GM19324 (cell line): ENCODE measurements around the gene ZMIZ1.
A peak's percentile ranks its signal among the peaks of the same experiment; 100 is the strongest.

Experiments
- ATAC-seq: cut with Tn5 transposase; IDR thresholded peaks from one replicate; pipeline ENCODE4 v1.9.1; 2021; ENCODE audit warnings: mild to moderate bottlenecking, moderate library complexity; ENCODE audit not compliant: unreplicated experiment, low FRiP score

The ZMIZ1 gene

DNA sequence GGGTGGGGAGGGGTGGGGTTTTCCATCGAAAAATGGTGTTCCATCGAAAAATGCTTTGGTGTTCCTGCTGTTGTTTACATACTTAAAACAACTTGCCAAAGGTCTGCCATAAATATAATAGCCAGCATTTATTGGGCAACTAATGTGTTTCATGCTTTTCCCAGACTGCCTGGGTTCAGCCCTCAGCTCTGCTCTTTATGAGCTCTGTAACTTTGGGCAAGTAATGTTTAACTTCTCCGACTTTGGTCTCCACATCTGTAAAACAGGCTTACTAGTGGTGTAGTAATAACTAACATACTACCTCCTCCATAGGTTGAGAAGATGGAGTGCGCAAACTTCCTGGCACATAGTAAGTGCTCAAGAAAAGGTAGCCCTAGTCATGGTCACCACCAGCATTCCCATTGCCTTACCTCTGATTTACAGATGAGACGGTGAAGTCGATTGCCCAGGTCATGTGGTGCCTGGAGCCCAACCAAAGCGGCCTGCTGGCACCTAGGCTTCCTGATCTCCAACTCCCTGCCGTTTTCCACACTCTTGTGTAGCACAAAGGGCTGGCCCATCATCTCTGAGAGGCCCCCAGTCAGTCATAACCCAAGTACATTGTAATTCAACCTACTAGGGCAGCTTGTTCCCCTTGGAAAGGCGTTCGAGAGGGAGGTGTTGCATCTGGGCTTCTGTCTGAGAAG, 8.9 kb downstream of the ZMIZ1 start:
- ATAC-seq, result no peak

DNA sequence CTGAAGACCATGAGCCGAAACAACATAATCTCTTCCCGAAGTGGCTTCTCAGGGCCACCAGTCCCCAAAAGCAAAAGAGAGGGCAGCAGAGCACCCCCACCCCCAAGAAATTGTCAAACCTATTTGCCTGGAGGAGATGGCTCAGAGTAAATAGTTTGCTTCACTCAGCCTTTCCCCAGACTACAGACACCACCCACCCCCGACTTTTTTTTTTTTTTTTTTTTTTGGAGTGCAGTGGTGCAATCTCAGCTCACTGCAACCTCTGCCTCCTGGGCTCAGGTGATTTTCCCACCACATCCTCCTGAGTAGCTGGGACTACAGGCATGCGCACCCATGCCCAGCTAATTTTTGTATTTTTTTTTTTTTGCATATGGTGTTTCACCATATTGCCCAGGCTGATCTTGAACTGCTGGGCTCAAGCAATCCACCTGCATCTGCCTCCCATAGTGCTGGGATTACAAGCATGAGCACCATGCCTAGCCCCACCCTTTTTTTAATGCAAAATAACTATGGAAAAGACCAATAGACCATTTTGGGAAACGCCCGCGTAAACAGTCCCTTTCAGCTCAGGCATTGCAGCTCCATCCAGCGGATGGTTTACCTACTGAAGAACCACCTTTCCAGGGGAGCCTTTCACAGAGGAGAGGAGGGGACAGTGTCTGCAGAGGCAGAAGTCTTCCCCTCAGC, 9.7 kb downstream of the ZMIZ1 start:
- no peak for ATAC-seq

DNA sequence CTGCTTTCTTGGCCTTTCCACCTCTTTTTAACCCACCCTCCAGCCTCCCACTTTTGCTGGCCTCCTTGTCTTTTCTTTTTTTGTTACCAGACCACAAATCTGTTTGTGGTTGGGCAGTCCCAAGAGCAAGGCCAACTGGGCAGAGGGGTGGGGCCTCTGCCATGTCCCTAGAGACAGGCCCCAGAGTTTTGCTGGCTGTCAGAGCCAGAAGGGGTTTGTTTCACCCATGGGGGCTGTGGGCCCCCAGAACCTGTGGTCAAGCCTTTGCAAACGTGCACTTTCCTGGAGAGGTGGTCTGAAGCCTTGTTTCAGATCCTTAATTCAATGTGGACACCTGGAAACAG, 10.3 kb downstream of the ZMIZ1 start:
- ATAC-seq, result no peak

DNA sequence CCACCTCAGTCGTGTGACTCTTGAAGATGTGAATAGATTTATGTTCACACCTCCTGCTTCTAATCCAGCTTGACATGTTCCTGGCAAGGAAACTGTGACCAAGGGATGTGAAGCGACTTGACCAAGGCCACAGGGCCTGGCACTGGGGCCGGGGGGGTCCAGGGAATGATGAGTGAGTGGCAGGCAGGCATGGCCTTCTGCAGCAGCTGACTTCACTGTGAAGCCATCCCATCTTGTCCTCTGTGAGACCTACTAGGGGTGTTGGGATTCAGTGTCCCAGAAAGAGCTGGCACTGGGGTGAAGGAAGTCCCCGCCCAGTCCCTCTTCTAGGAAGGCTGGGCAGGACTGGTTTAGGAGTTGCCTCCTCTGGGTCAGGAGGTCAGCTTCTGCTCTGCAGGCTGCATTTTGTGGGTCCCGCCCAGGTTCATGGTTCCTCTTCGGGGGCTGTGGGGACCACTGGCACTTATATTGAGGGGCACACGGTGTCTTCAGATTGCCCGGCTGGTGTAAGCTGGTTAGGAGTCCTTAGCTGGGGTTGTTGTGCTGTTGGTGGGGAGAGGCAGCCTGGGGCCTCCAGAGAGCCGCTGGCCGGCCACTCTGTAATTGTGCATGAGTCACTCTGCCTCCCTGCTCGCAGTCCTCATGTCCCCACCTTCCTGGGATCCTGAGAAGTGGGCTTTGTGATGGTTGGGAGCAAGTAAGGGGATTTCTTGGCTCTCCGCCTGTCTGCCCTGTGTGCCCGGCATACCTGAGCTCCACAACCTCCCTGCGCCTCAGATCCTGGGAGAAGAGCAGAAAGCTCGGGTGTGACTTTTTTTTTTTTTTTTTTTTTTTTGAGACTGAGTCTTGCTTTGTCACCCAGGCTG, 11.0 kb downstream of the ZMIZ1 start:
- ATAC-seq, result no peak

DNA sequence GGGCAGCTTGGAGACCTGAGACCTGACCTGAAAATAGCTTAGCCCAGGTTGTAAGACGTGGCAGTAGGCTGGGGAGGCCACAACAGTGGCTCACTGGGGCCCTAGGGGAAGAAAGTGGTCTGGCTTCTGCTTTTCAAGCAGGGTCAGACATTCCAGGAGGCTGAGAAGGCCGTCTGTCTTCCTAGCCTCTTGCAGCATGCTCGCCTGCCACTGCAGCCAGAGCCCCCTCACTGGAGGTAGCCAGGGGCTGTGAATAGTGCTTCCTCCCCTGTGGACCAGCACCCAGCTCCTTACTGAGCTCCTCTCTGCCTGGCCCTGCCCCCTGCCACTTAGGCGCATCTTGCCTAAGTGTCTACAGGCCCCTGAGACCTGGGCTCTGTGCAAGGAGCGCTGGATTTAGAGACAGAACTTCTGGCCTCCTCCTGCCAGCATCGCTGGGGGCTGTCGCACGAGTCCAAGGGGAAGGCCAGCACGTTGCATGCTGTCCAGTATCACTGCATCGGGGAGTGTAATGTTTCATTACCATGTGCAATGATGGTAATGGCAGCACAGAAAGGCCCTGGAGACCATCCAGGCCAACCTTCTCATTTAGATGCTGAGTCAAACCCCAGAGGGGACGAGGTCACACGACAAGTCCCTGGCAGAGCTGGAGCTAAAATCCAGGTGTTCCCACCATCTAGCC, 12.7 kb downstream of the ZMIZ1 start:
- no peak for ATAC-seq

DNA sequence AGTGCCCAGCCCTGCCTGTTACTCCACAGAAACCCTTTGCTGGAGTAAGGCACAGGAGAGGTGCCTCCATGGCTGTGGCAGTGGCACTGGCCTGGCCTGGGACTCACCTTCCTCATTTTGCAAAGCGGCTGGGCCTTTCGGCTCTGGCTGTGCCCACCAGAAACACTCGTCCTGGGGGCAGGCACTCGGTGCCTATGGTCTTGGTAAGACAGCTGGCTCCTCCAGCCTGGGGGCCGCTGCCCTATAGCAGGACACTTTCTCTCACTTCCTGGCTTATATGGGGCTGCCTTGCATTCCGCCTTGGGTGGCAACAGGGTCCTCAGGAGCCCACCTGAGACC, 13.2 kb downstream of the ZMIZ1 start:
- no peak for ATAC-seq

DNA sequence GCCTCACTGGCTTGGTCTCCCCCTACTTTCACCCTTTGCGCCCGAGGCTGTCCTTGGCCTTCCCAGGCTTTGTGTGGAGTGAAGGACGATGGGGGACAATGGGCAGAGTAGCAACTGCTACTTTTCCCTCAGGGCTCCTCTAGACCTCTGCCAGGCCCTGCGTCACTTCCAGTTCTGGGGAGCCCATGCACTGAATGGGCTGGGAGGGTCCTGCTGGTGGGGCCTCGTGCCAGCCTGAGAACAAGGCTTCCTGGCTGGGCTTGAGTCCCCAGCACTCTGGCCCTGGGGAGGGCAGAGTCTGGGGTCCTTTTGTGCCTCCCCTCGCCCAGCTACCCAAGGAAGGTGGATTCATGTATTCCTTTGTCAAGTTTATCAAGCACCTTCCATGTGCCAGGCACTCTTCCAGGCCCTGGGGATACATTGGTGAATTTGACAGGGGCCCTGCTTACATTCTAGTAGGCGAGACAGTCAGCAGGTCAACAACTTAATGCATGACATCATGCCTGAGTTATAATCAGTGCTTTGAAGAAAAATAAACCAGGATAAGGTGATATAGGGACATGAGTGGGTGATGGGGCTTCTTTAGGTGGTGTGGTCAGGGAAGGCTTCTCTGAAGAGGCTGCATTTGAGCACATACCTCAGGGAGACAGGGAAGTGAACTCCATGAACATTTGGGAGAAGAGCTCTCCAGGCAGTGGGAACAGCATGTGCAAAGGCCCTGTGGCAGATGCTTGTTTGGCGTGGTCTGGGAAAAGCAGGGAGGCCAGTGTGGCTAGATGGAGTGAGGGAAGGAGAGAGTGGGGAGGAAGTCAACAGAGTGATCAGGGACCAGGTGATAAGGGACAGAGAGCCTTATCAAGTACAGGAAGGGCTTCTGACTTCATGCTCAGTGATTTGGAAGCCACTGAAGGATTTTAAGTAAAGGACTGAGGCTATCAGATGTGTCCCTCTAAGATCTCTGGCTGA, 14.1 kb downstream of the ZMIZ1 start:
- ATAC-seq, result no peak

DNA sequence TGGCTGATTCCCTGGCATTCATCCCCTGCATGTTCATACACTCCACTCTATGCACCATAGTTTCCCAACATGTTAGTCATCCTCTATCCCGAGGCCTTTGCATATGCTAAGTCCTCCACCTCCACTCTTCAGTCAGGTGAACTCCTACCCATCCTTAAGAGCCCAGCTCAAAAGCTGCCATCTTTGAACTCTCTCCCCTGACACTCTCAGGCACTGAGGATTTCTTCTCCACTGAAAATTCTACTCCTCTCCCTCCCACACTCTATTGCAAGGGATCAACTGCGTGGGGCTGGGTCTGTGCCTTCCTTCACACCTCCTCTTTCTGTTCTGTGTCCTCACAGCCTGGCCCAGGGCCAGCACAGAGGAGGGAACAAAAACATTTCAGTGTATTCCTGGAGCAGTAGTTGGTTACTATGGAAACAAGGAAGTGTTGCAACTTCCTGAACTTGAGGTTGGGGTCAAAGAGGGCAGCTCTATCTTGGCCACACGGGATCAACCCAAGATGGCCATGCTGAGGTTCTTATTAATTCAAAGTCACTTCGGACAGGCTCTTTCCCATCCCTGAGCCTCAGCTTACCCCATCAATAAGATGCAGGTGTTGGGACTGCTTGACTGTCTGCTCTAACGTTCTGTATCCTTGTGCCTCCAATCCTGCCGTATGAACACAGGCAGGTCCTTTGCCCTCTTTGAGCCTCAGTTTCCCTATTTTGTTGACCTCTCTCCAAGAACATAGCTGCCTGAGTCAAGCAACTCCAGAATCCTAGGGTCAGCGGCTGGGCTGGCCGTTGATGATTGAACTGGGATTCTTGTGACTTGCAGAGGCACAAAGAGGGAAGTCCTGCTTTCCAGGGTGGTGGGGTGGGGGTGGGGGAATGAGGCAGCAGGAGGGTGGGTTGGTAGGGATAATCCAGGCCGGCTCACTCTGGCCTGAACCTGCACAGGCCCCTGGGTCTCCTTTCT, 15.5 kb downstream of the ZMIZ1 start:
- ATAC-seq, result no peak

DNA sequence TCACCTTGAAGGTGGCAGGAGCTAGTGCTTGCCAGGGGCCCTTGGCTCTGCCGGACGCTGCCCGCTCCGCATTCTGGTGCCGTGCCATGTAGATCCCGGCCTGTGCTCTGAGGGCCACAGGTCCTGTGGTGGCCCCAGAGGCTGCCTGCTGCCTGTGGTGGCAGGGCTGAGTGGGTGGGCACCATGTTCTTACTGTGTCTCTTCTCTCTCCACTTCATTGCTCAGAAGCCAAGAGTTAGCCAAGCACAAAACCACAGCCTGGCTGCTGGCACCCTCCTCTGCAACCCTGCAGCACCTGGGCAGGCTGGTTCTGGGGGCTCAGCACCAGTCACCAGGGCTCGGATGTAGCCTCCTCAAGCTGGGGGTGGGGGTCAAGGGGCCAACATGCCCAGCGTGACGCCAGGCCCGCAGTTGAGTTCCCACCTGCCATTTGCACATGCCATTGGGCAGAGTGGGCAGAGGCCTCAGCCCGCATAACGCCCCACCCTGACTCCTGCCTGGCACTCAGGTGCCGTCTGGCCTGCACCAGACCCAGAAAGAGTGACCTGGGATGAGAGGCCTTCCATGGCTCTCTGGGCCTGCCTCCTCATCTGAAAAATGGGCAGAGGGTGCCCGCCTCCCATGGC, 16.3 kb downstream of the ZMIZ1 start:
- peak; percentile 59 for ATAC-seq

DNA sequence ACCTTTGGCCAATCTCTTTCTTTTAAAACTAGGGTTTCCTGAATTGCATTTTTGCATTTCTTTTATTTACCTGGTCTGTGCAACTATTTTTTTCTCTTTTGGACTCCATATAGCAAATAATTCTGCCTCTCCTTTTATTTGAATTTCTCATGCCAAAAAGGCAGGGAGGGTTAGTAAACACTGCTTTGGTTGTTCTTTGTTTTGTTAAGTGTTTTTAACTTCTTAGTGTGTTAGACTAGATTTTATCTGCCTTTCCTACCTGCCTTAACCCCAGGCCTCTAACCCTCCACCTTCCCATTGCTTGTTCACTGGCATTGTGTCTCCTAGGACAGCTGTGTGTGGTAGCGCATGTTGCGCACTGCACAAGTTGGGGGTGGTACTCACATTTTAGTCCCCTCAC, 18.1 kb downstream of the ZMIZ1 start:
- ATAC-seq, result no peak

DNA sequence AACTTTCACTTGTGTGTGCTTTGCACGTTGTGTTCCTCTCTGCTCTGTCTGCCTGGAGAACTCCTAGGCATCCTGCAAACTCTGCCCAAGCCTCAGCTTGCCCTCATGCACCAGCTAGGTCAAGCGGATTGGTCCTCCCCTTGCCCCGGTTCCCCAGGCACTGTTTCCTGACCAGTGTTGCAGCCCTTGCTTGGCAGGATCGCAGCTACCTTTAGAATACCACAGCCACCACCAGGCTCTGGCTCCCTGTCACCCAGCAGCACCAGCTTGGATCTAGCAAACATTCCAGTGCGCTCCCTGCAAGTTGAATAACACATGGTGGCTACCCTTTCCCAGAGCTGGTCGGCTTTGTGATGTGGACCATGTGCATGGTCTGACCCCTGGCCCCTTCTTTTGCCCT, 19.0 kb downstream of the ZMIZ1 start:
- no peak for ATAC-seq

DNA sequence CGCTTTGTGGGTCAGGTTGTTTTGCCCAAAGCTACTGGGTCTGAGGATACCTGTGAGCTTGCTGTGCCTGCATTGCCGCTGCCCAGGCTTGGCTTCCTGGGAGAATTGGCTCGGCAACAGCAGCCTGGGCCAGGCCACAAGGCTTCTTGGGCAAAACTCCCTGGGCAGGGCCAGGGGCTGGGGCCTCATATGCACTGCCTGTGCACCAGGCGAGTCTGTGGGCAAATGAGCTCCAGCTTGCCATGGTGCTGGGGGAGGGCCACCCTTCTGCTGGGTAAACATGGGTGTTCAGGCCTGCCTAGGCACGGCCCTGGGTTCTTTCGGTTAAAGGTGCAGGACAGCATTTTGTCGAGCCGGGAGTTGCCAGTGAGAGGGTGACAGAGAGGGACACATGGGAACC, 19.4 kb downstream of the ZMIZ1 start:
- ATAC-seq, result no peak

DNA sequence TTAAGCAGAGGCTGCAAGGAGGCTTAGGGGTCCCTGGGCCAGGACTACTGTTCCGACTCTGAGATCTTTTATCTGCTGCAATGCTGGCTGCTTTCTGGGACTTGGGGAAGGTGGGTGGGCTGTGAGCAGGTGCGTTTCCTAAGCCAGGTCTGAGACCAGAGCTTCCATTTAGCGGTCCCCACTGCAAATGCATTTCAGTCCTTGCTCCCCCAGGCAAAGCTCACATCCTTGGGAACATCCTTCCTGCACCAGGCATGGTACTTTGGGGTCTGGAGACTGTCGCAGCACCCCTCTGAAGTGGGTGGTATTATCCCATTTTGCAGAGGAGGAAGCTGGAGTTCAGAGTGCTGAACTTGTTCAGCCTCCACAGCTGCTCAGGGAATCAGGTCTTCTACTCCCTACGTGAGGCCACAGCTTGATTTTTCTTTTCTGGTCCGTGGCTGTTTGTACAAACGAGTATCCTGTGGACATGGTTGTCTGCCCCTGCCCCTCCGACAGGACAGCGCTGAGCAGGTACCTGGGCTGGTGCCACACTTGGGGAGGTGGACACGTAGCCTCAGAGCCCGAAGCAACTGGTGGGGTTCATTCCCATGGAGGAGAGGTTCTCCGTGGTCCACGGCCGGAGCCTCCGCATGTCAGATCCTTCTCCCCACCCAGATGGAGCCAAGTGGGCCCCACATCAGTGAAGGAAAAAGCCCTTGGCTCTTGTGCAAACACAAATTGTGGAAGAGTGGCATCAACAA, 20.0 kb downstream of the ZMIZ1 start:
- no peak for ATAC-seq

DNA sequence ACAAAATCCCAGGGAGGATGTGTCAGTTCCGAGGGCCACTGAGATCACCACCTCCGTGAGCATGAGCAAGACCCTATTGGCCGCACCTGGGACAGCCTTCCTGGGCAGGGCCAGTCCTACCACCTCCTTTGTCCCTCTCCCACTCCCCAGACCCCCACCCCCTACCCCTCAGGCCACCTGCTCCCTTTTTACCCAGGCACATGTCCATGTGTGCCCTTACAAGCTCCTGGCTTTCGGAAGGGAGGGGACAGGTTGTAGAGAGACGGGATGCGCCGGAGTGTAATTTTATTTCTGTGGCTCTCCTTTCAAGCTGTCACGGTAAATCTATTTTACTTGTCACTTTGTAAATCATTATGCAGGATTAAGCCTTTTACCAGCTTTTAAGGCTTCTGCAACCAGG, 20.9 kb downstream of the ZMIZ1 start:
- ATAC-seq, result no peak

DNA sequence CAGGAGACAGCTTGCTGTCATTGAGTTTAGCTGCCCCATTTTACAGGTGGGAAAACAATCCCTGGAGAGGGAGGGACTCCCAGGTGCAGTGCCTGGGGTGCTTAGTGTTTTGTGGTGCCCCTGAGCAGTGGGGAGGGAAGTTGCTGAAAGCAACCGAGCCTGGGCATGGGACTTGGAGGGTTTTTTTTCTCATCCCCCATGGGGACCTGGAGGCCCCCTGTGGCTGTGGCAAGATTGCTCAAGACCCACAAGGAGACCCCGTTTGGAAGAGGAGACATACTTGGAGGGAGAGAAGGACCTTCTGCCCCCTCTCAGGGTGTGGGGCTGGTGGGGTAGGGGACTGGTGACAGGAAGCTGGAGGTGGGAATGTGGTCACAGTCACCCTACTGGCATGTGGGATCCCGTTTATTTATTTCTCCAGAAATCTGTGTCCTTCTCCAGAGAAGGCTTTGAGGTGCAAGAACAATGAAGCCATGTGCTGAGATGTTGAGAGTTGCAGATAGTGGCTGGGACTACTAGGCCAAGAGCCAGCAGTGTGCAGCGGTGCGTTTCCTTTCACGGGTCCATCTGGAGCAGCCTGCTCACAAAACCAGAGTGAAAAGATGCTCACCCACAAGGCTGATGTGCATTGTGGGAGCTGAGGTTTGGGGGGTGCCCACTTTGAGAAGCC, 21.5 kb downstream of the ZMIZ1 start:
- ATAC-seq, result no peak

DNA sequence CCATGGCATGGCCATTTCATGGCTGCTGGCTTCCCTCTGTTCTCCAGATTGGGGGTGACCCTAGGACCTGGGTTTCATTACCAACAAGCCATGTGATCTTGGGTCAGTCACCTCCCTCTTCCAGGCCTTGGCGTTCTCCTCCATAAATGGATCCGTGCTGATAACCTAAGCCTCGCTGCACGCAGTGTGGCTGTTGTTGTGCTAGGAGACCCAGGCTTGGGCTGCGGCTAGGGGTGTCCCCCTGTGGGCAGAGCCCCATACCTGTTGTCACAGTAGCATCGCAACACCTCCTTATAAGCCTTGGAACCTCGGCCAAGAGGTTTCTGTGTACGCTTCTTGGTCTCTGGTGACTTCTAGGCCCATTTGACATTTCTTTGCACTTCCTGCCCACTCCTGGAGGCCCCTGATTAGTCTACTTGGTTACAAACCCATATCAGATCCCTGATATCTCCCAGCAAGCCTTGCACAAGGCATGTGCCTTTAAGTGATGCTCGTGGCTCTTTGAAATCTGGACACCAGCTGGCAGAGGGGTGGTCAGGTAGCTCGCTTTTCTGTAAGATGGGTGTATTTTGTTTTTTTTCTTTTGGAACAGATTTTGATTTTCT, 23.6 kb downstream of the ZMIZ1 start:
- no peak for ATAC-seq
